Measurements from ENCODE around the gene HDC.

GRCh38 chr15:50218291-50218690 is 47.2 kb downstream of the HDC start:
- TF ChIP-seq CTCF (IDR thresholded peaks at IDR 0.05) (no peak), POLR2A (IDR thresholded peaks at IDR 0.05) (no peak)

Data from adrenal gland (tissue), 5 donors.